Measurements from ENCODE around the gene RIPPLY2. TPM values are rescaled to one million over a fixed set of nuclear protein-coding genes. Genes with fewer than 3 reads are reported as not detected.

Gene RIPPLY2
- total and polyA plus RNA-seq, 9 of the 15 experiments (the other 6 are each of a cell fraction or from before 2014, with no cell fraction given), result not detected

- peak; percentile 93 for TF ChIP-seq ZBTB49 (CRISPR knock-in tag; IDR thresholded peaks at IDR 0.05; ENCODE audit: borderline replicate concordance)
- no peak for TF ChIP-seq IFI16 (CRISPR knock-in tag; IDR thresholded peaks at IDR 0.05)
- peak; percentile 99 for TF ChIP-seq LCOR (CRISPR knock-in tag; IDR thresholded peaks at IDR 0.05)
- peak; percentile 99 for TF ChIP-seq ZNF766 (CRISPR knock-in tag; conservative IDR thresholded peaks at IDR 0.05)
- no peak for TF ChIP-seq KLF16 (IDR thresholded peaks at IDR 0.05)
- no peak for TF ChIP-seq ID3 (CRISPR knock-in tag; IDR thresholded peaks at IDR 0.05)
- TF ChIP-seq ID3 (tag; IDR thresholded peaks at IDR 0.05), result peak; percentile 58; the same call in 1 of the 2 replicates
- no peak for TF ChIP-seq TSHZ1 (CRISPR knock-in tag; IDR thresholded peaks at IDR 0.05)
- no peak for TF ChIP-seq JUNB (CRISPR knock-in tag; conservative IDR thresholded peaks at IDR 0.05)
- TF ChIP-seq RBBP5 (IDR thresholded peaks at IDR 0.05; ENCODE audit: borderline replicate concordance, insufficient read depth, low read length, poor library complexity, severe bottlenecking), result peak; percentile 92
- no peak for TF ChIP-seq RAD51 (IDR thresholded peaks at IDR 0.05; ENCODE audit: borderline replicate concordance, low read depth)
- peak; percentile 41; the same call in 1 of the 2 replicates for TF ChIP-seq ESRRA (IDR thresholded peaks at IDR 0.05; ENCODE audit: borderline replicate concordance, low read depth)
- TF ChIP-seq TAF1 (IDR thresholded peaks at IDR 0.05; ENCODE audit: control insufficient read depth, extremely low read depth, insufficient read depth, low read length, severe bottlenecking), result peak; percentile 54
- TF ChIP-seq MNT (conservative IDR thresholded peaks at IDR 0.05), result peak; percentile 94 to 98
- no peak for TF ChIP-seq ARNT (IDR thresholded peaks at IDR 0.05)
- TF ChIP-seq HDAC1 (IDR thresholded peaks at IDR 0.05), result peak in 1 of 2 experiments; percentile 99; a peak in 3 of 4 replicates
- TF ChIP-seq NFIX (CRISPR knock-in tag; IDR thresholded peaks at IDR 0.05; ENCODE audit: low read depth), result no peak
- peak; percentile 57; the same call in 1 of the 2 replicates for TF ChIP-seq ZEB2 (IDR thresholded peaks at IDR 0.05)
These were observed 6.5 kb downstream of the RIPPLY2 start, which contains the start of gene CYB5R4 (continued) for GRCh38 chr6:83859410-83860358.
